A673 (cell line): ENCODE measurements around the gene TWIST1.

Source experiments
- CTCF ChIP-seq: fragments of 300-800, 200-600 bp; sonication (generic); conservative IDR thresholded peaks from 2 replicates; pipeline ENCODE4 v1.5.1; 2017; ENCODE audit warnings: low read depth, mild to moderate bottlenecking, antibody characterized with exemption, low read length, moderate library complexity, mixed read lengths
- EZH2 ChIP-seq: fragments of 200-600 bp; sonication (generic); IDR thresholded peaks from 2 replicates; pipeline ENCODE4 v1.6.1; 2017; ENCODE audit warnings: borderline replicate concordance, low read depth, mild to moderate bottlenecking, mixed read lengths, antibody characterized with exemption, low read length; ENCODE audit not compliant: poor library complexity, severe bottlenecking

GRCh38 chr7:19161671-19162070 is 44.2 kb upstream of the TWIST1 start:
- TF ChIP-seq EZH2 (no peak), CTCF (no peak)
